Epidermal melanocyte (primary cell): Measurements from ENCODE around the gene SH2D6.
"Not testable (repeated sequence)": the region's sequence is repeated elsewhere in the genome, so short reads cannot be mapped to it uniquely, and the experiment has no call there.

Experiments
- DNase-seq: peaks from one replicate; pipeline ENCODE4 v3.0.0; 2011; ENCODE audit warnings: low spot score; ENCODE audit not compliant: insufficient read length

The SH2D6 gene

DNA sequence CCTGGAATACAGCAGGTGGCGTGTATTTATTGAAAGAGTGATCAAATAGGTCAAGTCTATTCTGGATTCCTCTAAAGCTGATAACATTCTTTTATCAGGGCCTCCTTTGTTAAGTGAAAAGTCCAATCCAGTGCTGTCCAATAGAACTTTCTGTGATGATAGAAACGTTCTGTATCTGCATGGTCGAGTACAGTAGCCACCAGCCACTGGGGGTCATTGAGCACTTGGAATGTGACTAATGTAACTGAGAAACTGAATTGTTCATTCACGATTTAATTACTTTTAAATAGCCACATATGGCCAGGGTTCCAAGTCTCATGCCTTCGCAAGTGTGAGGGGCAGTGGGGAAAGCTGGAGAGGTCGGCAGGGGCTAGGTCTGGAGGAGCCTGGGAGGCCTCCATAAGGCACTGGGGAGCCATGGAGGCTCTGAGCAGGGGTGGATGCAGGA, 20.5 kb downstream of the SH2D6 start:
- DNase-seq: no peak

DNA sequence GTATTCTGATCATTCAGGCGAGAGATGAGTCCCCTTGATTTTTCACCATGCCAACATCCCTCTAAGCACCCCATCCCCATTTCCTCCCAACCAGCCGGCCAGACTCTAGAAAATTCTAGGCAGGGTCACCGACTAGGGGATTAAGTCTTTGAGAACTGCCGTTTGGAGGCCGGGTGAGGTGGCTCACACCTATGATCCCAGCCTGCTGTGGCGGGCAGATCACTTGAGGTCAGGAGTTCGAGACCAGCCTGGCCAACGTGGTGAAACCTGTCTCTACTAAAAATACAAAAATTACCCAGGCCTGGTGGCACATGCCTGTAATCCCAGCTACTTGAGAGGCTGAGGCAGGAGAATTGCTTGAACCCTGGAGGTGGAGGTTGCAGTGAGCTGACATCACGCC, 21.1 kb downstream of the SH2D6 start:
- DNase-seq: not testable (repeated sequence)

DNA sequence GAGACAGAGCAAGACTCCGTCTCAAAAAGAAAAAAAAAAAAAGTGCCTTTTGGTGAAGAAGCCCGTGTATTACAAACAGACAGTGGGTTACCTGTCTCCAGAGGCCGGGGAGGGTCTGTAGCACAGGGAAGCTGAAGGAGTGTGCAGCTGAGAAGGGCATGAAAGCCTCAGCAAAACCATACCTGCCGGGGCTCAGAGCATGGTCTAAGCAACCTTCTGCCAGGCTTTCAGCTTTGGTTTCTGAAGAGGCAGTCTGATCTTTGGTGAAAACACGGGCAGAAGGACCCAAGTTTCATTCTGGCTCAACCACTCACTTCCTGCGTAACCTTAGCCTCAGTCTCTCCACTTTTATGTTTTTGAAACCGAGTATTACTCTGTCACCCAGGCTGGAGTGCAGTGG, 21.5 kb downstream of the SH2D6 start:
- DNase-seq: no peak

DNA sequence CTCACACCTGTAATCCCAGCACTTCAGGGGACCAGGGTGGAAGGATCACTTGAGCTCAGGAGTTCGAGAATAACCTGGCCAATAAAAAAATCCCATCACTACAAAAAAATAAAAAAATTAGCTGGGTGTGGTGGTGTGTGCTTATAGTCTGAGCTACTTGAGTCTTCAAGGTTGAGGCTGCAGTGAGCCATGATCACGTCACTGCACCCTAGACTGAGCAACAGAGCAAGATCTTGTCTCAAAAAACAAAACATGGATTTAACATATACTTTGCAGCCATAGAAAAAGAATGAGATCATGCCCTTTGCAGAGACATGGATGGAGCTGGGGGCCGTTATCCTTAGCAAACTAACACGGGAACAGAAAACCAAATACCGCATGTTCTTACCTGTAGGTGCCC, 22.2 kb downstream of the SH2D6 start:
- DNase-seq: no peak

DNA sequence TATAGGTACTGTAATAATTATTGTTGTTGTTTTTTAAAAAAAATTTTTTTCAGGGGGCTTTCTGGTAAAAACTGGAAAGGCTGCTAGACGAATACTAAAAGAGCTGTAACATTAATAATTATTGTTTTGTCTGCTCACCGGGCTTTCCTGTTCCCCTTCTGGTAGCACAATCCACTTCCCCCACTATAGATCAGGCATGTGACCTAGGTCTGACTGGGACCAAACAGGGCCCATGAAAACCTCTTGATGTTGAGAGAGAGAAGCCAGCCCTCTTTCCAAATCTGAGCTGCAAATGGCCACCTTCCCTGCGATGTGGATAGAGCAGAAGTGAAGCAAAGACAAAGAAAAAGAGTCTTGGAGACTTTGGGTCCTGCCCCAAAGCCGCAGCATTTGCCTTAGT, 23.4 kb downstream of the SH2D6 start:
- no peak for DNase-seq

DNA sequence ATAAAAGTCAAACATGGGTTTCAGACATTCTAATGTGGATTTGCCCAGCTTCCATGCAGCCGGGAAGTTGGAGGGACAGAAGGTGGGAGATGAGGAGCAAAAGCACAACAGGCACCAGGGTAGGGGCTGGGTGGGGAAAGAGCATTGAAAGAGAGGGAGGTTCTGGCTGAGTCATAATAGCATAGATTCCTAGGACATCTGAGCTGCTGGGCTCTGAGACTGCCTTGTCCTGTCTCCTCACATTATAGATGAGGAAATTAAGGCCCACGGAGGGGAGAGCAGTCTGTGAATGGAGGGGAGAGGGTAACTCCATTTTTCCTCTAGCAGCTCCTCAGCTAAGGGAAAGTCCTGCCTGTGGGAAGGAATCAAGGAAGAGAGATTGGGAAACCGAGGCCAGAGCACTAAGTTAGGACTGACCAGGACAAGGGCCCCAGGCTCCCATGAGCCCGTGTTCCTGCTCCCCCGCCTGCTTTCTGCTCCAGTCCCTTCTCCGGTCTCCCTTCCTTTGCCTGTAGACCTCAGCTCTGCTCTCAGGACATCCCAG, 26.2 kb downstream of the SH2D6 start:
- no peak for DNase-seq

DNA sequence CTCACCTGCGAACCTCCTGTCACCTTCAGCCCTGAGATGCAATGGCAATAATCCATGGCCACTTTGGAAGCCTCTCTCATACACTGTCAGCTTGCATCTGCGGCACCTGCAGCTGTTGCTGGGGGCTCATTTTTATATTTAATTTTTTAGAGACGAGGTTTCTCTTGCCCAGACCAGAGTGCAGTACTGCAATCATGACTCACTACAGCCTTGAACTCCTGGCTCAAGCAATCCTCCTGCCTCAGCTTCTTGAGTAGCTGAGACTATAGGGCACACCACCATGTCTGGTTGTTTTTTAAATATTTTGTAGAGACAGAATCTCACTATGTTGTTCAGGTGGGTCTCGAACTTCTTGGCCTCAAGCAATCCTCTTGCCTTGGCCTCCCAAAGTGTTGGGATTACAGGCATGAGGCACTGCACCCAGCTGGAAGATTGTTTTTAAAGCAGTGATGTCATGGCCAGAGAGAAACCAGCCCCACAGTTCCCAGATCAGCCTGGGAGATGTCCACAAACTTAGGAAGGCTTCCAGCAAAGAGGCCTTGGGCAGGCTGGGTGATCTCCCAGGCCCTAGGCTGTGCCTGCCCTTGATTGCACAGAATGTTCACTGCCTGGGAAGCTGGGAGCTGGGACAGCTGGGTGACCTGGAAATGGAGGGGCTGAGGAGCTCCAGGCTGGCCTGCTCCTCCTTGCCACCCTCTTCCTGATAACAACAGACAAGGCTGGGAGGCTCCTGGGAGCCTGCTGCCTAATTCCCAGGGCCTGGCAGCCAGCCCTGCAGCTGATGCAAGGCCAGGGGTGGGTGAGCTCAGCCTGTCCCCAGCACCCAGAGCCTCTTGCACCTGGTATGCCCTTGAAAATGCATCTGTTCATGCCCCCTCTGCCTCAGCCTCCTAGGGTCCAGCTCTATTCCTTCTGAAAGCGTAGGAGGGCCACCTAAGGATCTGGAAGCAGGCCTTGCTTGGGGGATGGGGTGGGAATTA, 27.1 kb downstream of the SH2D6 start:
- no peak for DNase-seq

DNA sequence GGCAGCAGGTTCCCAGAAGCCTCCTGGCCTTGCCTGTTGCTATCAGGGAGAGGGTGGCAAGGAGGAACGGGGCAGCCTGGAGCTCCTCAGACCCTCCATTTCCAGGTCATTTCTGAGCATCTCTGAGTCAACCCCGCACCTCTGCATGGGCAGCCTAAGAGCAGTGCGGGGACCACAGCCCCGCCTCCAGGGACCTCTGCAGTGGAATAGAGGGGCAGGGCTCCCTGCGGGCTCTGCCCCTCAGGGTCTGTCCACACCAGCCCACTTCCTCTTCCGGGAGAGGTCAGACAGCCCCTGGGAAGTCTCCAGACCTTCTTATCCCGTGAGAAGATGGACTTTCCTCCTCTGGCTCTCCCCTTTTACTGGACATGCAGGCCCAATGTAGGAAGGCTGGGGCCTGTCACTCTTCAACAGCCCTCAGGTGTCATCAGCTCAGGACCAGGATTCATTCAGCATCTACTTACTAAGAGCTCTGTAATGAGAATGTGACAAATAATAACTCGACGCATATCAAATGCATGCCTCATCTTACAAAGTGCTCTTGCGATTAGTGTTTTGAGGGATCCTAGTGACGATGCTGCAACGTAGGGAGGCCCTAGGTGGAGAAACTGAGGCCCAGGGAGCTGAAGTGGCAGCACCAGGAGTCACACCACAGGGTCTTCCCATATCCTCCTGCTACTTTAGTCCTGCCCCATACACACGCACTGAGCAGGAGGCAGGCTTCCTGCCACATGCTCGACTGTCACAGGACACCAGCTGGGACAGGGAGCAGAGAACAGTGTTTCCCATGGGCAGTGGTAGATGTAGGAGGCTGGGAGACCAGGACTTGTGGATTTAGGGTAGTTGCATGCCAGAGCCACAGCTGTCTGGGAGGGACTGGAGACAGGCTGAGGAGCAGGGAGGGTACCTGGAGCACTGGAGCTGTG, 28.0 kb downstream of the SH2D6 start:
- DNase-seq: no peak

DNA sequence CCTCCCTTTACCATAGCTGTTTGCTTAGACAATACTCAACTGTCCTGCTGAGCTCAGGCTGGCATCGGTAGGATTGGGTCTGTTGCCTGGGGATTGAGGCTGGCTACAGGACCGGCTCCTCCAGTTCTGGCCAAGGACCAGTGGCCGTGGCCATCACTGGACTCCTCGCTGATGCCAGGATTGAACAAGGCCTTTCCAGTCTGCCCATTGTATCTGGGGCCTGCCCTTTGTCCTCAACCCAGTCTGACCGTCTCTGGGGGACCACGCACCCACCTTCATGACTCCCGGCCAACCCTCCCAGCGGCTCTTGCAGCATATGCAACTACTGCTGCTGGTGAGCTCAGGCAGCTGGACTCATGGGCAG, 28.7 kb downstream of the SH2D6 start:
- DNase-seq: no peak

DNA sequence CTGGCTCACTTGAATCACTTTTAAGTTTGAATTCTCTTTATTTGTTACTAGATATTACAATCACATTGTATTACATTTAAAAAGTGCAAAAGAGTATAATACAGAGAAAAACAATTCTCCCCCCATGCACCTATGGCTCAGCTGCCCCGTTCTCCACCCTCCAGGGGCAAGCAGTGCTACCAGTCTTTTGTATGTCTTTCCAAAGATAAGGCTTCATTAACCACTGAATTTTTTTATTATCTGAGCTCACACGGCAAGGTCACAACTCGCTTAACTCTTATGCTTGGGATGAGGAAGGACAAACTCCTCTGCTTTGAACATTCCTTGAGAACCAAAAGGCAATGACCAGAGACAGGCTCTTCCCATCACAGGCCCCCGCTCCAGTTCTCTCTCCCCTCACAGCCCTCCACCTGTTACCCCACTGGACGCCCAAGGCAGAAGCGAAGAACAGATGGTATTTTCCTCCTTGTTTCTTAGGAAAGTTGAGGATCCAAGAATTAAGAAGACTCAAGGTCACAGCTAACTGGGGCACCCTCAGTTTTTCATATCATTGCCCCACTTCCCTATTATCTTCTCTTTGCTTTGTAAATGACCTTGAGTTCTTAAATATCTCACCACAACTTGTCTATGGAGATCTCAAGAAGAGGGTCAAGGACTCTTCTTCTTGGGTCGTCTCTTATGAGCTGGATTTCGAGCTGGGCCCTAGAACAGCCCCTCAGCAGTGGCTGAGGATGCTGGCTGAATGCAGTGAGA, 30.1 kb downstream of the SH2D6 start:
- no peak for DNase-seq

DNA sequence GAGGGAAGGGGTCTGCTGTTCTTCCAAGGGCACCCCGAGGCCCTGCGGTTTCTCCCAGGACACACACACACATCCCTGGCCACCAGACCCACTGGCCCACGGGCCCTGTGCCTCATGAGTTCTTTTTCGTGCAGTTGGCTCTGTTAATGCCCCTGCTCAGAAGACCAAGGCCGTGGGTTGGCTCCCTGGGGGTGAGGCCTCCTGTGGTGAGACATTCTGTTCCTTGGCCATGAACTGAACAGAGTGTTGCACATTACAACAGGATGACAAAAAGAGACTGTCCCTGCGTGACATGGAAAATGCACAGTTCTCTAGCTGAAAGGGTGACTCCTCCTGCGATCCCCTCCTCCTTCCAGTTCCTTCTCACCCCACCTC, 30.7 kb downstream of the SH2D6 start:
- DNase-seq: no peak

DNA sequence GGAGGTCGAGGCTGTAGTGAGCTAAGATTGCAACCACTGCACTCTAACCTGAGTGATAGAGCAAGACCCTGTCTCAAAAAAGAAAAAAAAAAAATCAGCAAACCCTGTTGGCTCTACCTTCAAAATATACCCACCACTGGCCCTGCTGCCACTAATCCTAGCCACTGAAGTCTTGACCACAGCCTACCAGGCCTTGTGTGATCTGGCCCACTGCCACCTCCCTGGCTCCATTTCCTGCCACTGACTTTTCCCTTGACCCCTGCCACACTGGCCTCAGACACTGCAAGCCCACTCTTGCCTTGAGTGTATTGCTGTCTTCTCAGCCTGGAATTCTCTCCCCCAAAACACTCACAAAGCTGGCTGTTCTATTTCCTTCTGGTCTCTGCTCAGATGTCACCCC, 33.7 kb downstream of the SH2D6 start:
- no peak for DNase-seq

DNA sequence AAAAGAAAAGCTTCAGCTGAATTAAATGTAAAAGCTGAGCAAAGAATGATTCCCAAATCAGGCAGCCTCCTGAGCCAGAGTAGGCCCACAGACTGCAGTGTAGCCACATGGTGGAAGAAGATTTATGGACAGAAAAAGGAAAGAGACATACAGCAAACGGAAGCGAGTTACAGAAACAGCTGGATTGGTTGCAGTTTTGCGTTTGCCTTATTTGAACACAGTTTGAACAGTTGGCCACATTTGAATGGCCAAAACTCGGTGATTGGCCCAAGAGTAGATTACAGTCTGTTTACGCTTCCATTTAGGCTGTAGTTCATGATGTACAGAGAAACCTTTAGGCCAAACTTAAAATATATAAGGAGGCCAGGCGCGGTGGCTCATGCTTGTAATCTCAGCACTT, 35.1 kb downstream of the SH2D6 start:
- DNase-seq: no peak

DNA sequence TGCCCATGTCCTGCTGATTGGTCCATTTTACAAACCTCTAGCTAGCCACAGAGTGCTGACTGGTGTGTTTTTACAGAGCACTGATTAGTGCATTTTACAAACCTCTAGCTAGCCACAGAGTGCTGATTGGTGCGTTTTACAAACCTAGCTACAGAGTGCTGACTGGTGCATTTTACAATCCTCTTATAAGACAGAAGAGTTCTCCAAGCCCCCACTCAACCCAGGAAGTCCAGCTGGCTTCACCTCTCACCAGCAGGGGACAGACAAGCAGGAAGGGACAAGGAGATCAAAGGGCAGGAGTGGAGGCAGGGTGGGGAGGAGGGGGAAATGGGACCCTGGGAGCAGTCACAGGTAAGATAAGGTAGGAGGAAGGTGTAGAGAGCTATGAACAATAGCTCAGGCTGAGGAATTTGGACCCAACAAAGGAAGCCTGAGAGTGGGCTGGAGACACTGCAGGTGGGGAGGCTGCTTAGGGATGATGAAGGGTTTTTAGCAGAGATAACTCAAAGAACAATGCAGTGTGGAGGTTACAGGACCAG, 37.1 kb downstream of the SH2D6 start:
- no peak for DNase-seq

DNA sequence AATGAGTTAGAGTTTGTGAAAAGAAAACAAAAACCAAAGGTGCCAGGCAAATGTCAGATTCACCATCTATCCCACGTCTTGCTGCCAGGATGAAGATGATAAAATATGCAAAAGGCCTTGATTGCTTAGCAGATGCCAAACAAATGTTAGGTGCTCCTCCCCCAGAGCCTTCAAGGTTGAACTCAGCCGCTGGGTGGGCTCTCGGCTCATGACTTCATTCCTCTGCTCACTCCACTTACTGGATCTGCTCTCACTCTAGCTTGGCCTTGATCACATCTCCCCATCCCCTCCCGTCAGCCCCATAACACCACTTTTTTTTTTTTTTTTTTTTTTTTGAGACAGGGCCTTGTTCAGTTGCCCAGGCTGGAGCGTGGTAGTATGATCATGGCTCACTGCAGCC, 38.5 kb downstream of the SH2D6 start:
- no peak for DNase-seq

DNA sequence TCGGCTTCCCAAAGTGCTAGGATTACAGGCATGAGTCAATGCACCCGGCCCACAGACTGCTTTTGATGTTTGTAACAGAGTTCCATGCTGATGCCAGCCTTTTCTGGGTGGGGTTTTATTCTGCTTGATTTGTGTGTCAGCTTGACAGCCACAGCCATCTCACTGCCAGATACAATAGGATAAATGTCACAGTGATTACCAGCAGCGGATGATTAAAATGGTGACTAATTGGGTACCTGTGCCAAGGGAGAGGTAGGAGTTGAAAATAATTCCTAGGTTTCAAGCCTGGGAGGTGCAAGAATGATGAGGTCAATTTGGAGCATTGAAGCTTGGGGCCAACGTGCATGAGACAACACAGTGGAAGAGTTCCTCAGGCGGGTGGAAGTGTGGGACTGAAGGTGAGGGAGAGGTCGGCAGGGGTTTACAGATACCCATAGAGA, 39.4 kb downstream of the SH2D6 start:
- DNase-seq: no peak

DNA sequence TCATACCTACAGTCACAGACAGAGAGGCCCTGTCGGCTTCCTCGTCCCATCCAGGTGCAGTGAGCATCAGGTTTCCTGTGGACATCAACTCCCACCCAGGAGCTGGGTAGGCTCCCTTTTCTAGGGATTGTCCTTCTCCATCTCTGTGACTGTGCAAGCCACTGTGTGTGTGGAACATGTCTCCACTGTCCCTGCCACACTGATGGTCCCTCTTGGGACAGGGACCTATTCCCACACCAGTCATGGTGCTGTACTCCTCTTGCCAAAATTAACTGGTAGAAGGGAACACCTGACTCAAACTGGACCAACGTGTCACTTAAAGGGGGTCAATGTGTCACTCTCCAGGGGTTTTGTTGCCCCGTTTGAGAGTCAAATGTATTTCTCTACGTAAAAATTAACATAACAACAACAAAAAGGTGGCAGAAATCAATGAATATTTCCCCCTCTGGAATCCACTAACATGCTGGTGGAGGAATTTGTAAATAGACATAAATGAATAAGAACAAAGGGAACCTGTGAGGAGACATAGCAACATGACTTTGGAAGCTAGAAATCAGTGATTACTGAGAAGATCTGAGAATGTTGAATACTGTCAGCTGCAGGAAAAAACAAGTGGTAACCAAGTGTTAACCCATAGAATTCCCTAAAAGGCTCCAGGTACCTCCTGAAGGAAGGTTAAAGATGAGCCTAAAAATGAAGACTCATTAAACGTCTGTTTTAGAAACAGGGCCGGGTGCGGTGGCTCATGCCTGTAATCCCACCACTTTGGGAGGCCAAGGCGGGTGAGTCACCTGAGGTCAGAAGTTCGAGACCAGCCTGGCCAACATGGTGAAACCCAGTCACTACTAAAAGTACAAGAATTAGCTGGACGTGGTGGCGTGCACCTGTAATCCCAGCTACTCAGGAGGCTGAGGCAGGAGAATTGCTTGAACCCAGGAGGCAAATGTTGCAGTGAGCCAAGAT, 40.4 kb downstream of the SH2D6 start:
- DNase-seq: no peak

DNA sequence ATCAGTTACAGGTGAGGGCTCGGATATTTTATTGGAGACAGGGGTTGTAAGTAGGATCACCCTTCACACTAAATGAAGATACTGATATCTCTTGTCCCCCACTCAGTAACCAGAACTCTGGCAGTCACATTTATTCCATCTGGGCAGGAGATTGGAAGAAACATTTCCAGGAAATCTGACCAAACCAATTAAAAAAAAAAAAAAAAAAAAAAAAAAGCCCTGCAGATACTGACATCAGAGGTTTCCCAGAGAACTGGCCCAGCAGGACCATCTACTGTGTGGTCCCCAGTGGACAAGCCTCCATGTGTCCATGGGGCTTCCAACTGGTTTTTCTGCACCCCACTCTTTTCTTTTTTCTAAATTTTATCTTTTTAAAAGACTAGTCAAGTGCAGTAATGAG, 41.3 kb downstream of the SH2D6 start:
- DNase-seq: no peak

DNA sequence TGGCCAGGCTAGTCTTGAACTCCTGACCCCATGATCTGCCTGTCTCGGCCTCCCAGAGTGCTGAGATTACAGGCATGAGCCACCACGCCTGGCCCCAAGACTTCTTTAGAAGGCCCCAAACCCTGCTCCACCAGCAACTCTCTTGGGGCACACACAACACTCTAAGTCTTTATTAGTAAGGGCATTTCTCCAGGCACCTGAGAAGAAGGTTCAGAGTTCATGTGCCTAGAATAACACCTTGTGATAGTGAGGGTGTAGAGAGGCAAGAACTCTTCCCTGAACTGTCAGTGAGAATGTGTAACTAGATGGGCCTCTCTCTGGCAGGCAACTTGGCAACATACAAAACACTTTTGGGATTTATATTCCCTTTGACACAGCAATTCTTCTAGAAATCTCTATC, 43.8 kb downstream of the SH2D6 start:
- DNase-seq: no peak
